Natural killer cell (primary cell): ENCODE measurements around the gene EIF2B2. TPM values are rescaled to one million over a fixed set of nuclear protein-coding genes. Genes with fewer than 3 reads are reported as not detected.

Source experiments
- ATAC-seq, 3 donors: fragments of 150-1000 bp in 2 of 3; fragments of 200-7000 bp in 1 of 3; cut with Tn5 transposase; 1 replicate in 1 of 3; 2 replicates in 2 of 3; pipeline ENCODE4 v1.10.0; 2021; ENCODE audit warnings: mild to moderate bottlenecking in 2 of 3, moderate library complexity in 2 of 3
- DNase-seq, 2 donors: peaks; one replicate each; pipeline versions ENCODE4 v3.0.0 to v3.0.0-alpha.2; 2013 to 2021; ENCODE audit warnings: mixed read lengths in 1 of 2
- H3K27ac ChIP-seq: one replicate; pipeline ENCODE4 v1.5.1; 2013; ENCODE audit warnings: mild to moderate bottlenecking, low read length
- H3K27me3 ChIP-seq: one replicate; pipeline ENCODE4 v1.6.1; 2013; ENCODE audit warnings: low read length; ENCODE audit not compliant: control insufficient read depth, insufficient read depth
- H3K36me3 ChIP-seq: one replicate; pipeline ENCODE4 v1.6.1; 2013; ENCODE audit warnings: low read length; ENCODE audit not compliant: control insufficient read depth, insufficient read depth
- H3K4me1 ChIP-seq: one replicate; pipeline ENCODE4 v1.6.1; 2013; ENCODE audit warnings: low read length; ENCODE audit not compliant: control insufficient read depth, insufficient read depth
- H3K4me3 ChIP-seq: one replicate; pipeline ENCODE4 v1.5.1; 2013; ENCODE audit warnings: low read length
- H3K9me3 ChIP-seq: one replicate; pipeline ENCODE4 v1.6.1; 2013; ENCODE audit warnings: low read length; ENCODE audit not compliant: control insufficient read depth, insufficient read depth
- H3K27ac Mint-ChIP-seq, 2 donors: one replicate each; pipeline ENCODE4 v1.8.0; 2022; ENCODE audit warnings: mild to moderate bottlenecking in 2 of 2, mixed read lengths in 2 of 2, moderate library complexity in 1 of 2
- H3K27me3 Mint-ChIP-seq, 2 donors: one replicate each; pipeline ENCODE4 v1.8.0; 2022; ENCODE audit warnings: low read depth in 2 of 2, mixed read lengths in 2 of 2
- H3K36me3 Mint-ChIP-seq: one replicate; pipeline ENCODE4 v1.8.0; 2022; ENCODE audit warnings: mixed read lengths
- H3K4me1 Mint-ChIP-seq, 2 donors: one replicate each; pipeline ENCODE4 v1.8.0; 2022; ENCODE audit warnings: mixed read lengths in 2 of 2
- H3K4me3 Mint-ChIP-seq: one replicate; pipeline ENCODE4 v1.8.0; 2022; ENCODE audit warnings: mild to moderate bottlenecking, moderate library complexity, mixed read lengths
- H3K9me3 Mint-ChIP-seq, 2 donors: one replicate each; pipeline ENCODE4 v1.8.0; 2022; ENCODE audit warnings: mixed read lengths in 2 of 2
- CTCF ChIP-seq: fragments of 200-600 bp; IDR thresholded peaks from one replicate; pipeline ENCODE4 v1.8.0; 2022; ENCODE audit warnings: antibody characterized with exemption
- WGBS: methylation state at CpG from one replicate; pipeline ENCODE4 v1.1.7; 2013; ENCODE audit warnings: missing lambda C conversion rate; ENCODE audit not compliant: insufficient coverage; 5-methylcytosine and 5-hydroxymethylcytosine counted together
- intact Hi-C: fragments of 100-400 bp; cut with micrococcal nuclease; formaldehyde crosslinking; loops from one replicate; pipeline ENCODE4 v1.14.2; 2022
- total RNA-seq, 4 donors: library from RNA; stranded (reverse); fragments of 120-200 nt in 1 of 4; gene quantifications; one replicate each; pipeline versions ENCODE4 v1.2.3 to v1.2.4, GENCODE V29; 2013 to 2022

Gene EIF2B2
- total RNA-seq, 3 donors from 2014 or later (not counting 1 experiment from before 2014, with no cell fraction given) = 22.2 to 45.1 (median 31.2) TPM

- Mint-ChIP-seq H3K4me3 (no peak overlapping the region), H3K9me3 (no peaks in the 10 kb centered on the region), H3K36me3 (no peaks in the 10 kb centered on the region), H3K27me3 (no peaks in the 10 kb centered on the region), H3K4me1 (peaks cover 0 to 17% of the 10 kb centered on the region in 2 donors), H3K27ac (peak overlapping the region in 1 of 2 donors; percentile 33)
- Histone ChIP-seq H3K4me3 (no peak overlapping the region), H3K27ac (no peak overlapping the region), H3K36me3 (no peaks in the 10 kb centered on the region), H3K27me3 (no peaks in the 10 kb centered on the region), H3K9me3 (no peaks in the 10 kb centered on the region), H3K4me1 (peaks cover 14% of the 10 kb centered on the region)
- TF ChIP-seq CTCF = no peak
- ATAC-seq = no peak
- 94% methylated on average over 4 of the region's 5 CpGs for WGBS
- no peak for DNase-seq
- intact Hi-C loops = no loop called here
Measured at GRCh38 chr14:74973905-74974363, 28.8 kb upstream of the EIF2B2 start.

GRCh38 chr14:74974364-74975058 is 28.2 kb upstream of the EIF2B2 start:
- Histone ChIP-seq H3K27ac (no peak overlapping the region), H3K27me3 (no peaks in the 10 kb centered on the region), H3K9me3 (no peaks in the 10 kb centered on the region), H3K36me3 (no peaks in the 10 kb centered on the region), H3K4me1 (peaks cover 14% of the 10 kb centered on the region), H3K4me3 (no peak overlapping the region)
- intact Hi-C loops = no loop called here
- WGBS = 96% methylated on average over 15 of the region's 15 CpGs
- no peaks in the 10 kb centered on the region for H3K9me3 Mint-ChIP-seq
- no peaks in the 10 kb centered on the region for H3K27me3 Mint-ChIP-seq
- no peak overlapping the region for H3K4me3 Mint-ChIP-seq
- peak overlapping the region in 1 of 2 donors; percentile 33 for H3K27ac Mint-ChIP-seq
- DNase-seq = no peak
- no peaks in the 10 kb centered on the region for H3K36me3 Mint-ChIP-seq
- TF ChIP-seq CTCF = no peak
- peaks cover 0 to 17% of the 10 kb centered on the region in 2 donors for H3K4me1 Mint-ChIP-seq
- no peak for ATAC-seq

- Histone ChIP-seq H3K4me1 (peaks cover 14% of the 10 kb centered on the region), H3K9me3 (no peaks in the 10 kb centered on the region), H3K27ac (no peak overlapping the region), H3K27me3 (no peaks in the 10 kb centered on the region), H3K36me3 (no peaks in the 10 kb centered on the region), H3K4me3 (no peak overlapping the region)
- ATAC-seq = no peak
- intact Hi-C loops = no loop called here
- Mint-ChIP-seq H3K4me1 (peaks cover 0 to 17% of the 10 kb centered on the region in 2 donors), H3K27me3 (no peaks in the 10 kb centered on the region), H3K36me3 (no peaks in the 10 kb centered on the region), H3K9me3 (no peaks in the 10 kb centered on the region), H3K27ac (no peak overlapping the region), H3K4me3 (no peak overlapping the region)
- 84% methylated on average over 11 of the region's 12 CpGs for WGBS
- no peak for TF ChIP-seq CTCF
- DNase-seq = no peak
Measured at GRCh38 chr14:74975059-74975810, 27.5 kb upstream of the EIF2B2 start.
